Measurements from ENCODE around the gene DAND5. TPM values are rescaled to one million over a fixed set of nuclear protein-coding genes. Genes with fewer than 3 reads are reported as not detected.

Gene DAND5
- total and polyA plus RNA-seq, 9 of the 15 experiments (the other 6 are each of a cell fraction or from before 2014, with no cell fraction given), result 0.22 to 0.83 (median 0.60) TPM

- no peak for TF ChIP-seq ATF2 (CRISPR knock-in tag; IDR thresholded peaks at IDR 0.05)
- TF ChIP-seq ZNF318 (IDR thresholded peaks at IDR 0.05; ENCODE audit: borderline replicate concordance in 1 of 2, low read depth in 1 of 2), result peak in 1 of 2 experiments; percentile 37; a peak in 1 of 4 replicates
- TF ChIP-seq LEF1 (IDR thresholded peaks at IDR 0.05), result no peak
- TF ChIP-seq KDM5B (IDR thresholded peaks at IDR 0.05; ENCODE audit: insufficient replicate concordance, low read depth, low read length), result no peak
- TF ChIP-seq, protein P1, sequence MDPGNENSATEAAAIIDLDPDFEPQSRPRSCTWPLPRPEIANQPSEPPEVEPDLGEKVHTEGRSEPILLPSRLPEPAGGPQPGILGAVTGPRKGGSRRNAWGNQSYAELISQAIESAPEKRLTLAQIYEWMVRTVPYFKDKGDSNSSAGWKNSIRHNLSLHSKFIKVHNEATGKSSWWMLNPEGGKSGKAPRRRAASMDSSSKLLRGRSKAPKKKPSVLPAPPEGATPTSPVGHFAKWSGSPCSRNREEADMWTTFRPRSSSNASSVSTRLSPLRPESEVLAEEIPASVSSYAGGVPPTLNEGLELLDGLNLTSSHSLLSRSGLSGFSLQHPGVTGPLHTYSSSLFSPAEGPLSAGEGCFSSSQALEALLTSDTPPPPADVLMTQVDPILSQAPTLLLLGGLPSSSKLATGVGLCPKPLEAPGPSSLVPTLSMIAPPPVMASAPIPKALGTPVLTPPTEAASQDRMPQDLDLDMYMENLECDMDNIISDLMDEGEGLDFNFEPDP (CRISPR knock-in tag; IDR thresholded peaks at IDR 0.05), result no peak
- peak; percentile 11; the same call in 1 of the 2 replicates for TF ChIP-seq ARID2 (IDR thresholded peaks at IDR 0.05)
- TF ChIP-seq CGGBP1 (CRISPR knock-in tag; IDR thresholded peaks at IDR 0.05), result no peak
- no peak for TF ChIP-seq STAT5B (CRISPR knock-in tag; IDR thresholded peaks at IDR 0.05)
- no peak for TF ChIP-seq ZNF561 (CRISPR knock-in tag; conservative IDR thresholded peaks at IDR 0.05)
- TF ChIP-seq ZFP1 (CRISPR knock-in tag; IDR thresholded peaks at IDR 0.05), result no peak
- peak in 1 of 2 experiments; percentile 53; a peak in 1 of 4 replicates for TF ChIP-seq NONO (IDR thresholded peaks at IDR 0.05; ENCODE audit: low read depth in 2 of 2, low read length in 1 of 2)
- TF ChIP-seq, protein P2, sequence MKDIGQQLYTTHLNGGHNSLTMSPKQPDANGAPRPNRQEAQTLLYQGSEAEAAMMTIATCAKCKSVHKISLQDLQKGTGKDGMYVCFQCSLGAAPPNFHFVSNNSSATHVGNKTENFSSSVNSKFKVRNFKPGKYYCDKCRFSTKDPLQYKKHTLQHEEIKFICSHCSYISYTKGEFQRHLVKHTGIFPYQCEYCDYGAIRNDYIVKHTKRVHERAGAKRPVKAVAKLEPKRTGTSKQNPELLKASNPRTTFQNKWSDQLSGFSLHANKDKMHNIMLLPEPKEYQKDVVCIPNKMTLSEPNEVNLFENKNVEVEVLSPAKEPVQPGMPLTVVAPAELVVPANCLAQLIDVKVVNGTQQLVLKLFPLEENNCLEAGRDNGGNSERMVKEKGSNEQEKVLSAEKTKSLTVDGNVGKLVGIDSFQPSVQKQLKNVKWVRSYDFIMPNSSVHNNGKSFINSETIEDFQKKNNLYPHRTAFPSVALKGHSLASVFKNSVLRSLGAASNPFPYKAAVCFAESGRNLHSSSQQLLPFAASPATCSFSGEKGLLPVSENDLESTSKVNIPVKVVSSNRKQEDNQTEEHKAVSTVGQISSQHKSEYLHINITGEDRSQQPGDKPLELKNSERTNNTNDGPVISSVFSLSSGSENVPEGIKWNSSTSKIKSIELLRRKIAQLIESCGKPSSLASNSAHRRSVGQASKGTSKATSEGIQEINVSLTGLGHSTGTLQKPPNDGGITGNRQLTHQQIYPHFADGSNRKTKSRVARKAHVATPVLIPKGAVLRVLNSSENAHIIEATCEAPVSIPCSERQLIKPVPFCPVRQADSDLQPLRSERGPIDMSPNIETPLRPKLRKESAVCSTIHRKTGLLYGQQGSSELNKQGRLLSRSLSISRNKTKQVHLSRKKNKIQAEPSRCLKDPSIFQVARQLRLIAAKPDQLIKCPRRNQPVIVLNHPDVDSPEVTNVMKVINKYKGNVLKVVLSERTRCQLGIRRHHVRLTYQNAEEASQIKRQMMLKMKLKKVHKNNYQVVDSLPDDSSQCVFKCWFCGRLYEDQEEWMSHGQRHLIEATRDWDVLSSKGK (CRISPR knock-in tag; IDR thresholded peaks at IDR 0.05), result no peak
Measured at GRCh38 chr19:12983542-12984142, 14.3 kb downstream of the DAND5 start (continued).

All from K562 (cell line).